Epithelial cell of proximal tubule (primary cell): Measurements from ENCODE around the gene TENM4. TPM values are rescaled to one million over a fixed set of nuclear protein-coding genes. Genes with fewer than 3 reads are reported as not detected.
A peak's percentile ranks its signal among the peaks of the same experiment; 100 is the strongest.

ENCODE experiments used
- DNase-seq: peaks from one replicate; pipeline ENCODE4 v3.0.0-alpha.2; 2011; ENCODE audit warnings: low read depth
- H3K4me3 ChIP-seq: 2 replicates; pipeline ENCODE4 v1.5.1; 2011; ENCODE audit warnings: low read depth, mild to moderate bottlenecking, low read length
- CTCF ChIP-seq: conservative IDR thresholded peaks from 2 replicates; pipeline ENCODE4 v1.5.1; 2012; ENCODE audit warnings: low read depth, mild to moderate bottlenecking, low read length
- total RNA-seq: library from RNA; depleted of rRNA; stranded (reverse); fragments of >200 nt; gene quantifications from 2 replicates; pipeline ENCODE4 v1.2.3, GENCODE V29; 2015

TENM4 gene
- total RNA-seq, 1 donor from 2014 or later, result 22.2 TPM

GRCh38 chr11:78841456-78842060, 599.3 kb downstream of the TENM4 start:
- DNase-seq, result no peak
- TF ChIP-seq CTCF, result no peak
- H3K4me3 ChIP-seq, result no peak overlapping the region

DNA sequence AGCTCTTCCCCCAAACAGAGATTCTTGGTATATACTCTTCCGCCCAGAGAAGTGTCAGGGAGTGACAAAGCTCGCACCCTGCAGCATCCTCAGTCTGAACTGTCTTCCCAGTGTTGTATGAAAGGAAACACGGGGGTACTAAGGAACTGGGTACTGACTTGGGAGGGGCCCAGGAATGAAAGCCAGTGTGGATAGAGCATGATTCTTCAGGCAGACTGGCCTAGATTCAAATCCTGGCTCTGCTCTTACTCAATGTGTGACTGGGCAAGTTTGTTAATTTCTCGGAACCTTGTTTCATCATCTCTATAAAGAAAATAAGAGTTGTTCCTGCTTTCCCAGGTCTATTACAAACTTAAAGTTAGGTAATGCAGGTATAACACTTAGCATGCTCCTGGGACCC, 600.2 kb downstream of the TENM4 start:
- no peak overlapping the region for H3K4me3 ChIP-seq
- TF ChIP-seq CTCF, result no peak
- DNase-seq, result no peak

DNA sequence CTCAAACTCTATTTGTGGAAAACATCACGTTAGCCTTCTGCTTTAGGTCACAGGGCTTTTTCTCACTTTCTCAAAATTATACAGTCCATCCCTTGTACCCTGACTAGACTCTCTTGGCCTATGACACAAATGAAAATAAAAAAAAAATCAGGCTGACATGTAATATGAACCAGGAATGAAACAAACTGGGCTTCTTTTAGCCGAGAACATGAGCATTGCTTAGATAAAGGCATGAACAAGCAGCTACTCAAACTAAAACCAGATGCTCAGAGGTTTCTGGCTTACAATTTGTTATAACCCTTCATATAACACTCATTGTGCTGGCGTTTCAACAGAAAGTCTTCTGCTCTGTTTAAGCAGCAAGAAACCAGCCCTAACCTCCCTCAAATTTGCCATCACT, 600.6 kb downstream of the TENM4 start:
- no peak for TF ChIP-seq CTCF
- H3K4me3 ChIP-seq, result no peak overlapping the region
- no peak for DNase-seq

GRCh38 chr11:78838417-78838816, 602.4 kb downstream of the TENM4 start:
- TF ChIP-seq CTCF, result peak; percentile 20
- no peak for DNase-seq
- no peak overlapping the region for H3K4me3 ChIP-seq

- TF ChIP-seq CTCF, result no peak
- H3K4me3 ChIP-seq, result no peak overlapping the region
- no peak for DNase-seq
These were observed 605.2 kb downstream of the TENM4 start for GRCh38 chr11:78835646-78836045.

- DNase-seq, result no peak
- no peak for TF ChIP-seq CTCF
- H3K4me3 ChIP-seq, result no peak overlapping the region
These were observed 605.9 kb downstream of the TENM4 start for GRCh38 chr11:78834886-78835285.

- DNase-seq, result no peak
- H3K4me3 ChIP-seq, result no peak overlapping the region
- no peak for TF ChIP-seq CTCF
These were observed 607.6 kb downstream of the TENM4 start for GRCh38 chr11:78833237-78833636.
